Measurements from ENCODE around the gene HSPBAP1. TPM values are rescaled to one million over a fixed set of nuclear protein-coding genes. Genes with fewer than 3 reads are reported as not detected.
"Not testable (repeated sequence)": the region's sequence is repeated elsewhere in the genome, so short reads cannot be mapped to it uniquely, and the experiment has no call there.

The HSPBAP1 gene
- total and polyA plus RNA-seq, 5 donors, result 5.6 to 8.3 (median 5.8) TPM

GRCh38 chr3:122732682-122733525, 60.7 kb downstream of the HSPBAP1 start:
- ATAC-seq; H3K27ac ChIP-seq (ENCODE audit: low read length); H3K27me3 ChIP-seq (ENCODE audit: control insufficient read depth, insufficient read depth); H3K4me1 ChIP-seq (ENCODE audit: control insufficient read depth, insufficient read depth, low read length); H3K4me3 ChIP-seq (ENCODE audit: low read length); H3K9me3 ChIP-seq (ENCODE audit: control insufficient read depth, low read length); intact Hi-C loops (cut with DNase I): not testable (repeated sequence)
- DNase-seq, result peak in 1 of 3 donors; percentile 12
- 95% methylated on average over 22 of the region's 22 CpGs for whole genome bisulfite sequencing

- Histone ChIP-seq H3K27me3 (ENCODE audit: control insufficient read depth, insufficient read depth) (no peaks in the 10 kb centered on the region), H3K9me3 (ENCODE audit: control insufficient read depth, low read length) (no peaks in the 10 kb centered on the region), H3K4me3 (ENCODE audit: low read length) (no peak overlapping the region), H3K4me1 (ENCODE audit: control insufficient read depth, insufficient read depth, low read length) (no peaks in the 10 kb centered on the region), H3K27ac (ENCODE audit: low read length) (no peak overlapping the region)
- ATAC-seq (no peak), DNase-seq (no peak)
- WGBS, result 78% methylated on average over 4 of the region's 4 CpGs
- intact Hi-C loops (cut with DNase I), result no loop called here
Measured at GRCh38 chr3:122730240-122730639, 63.4 kb downstream of the HSPBAP1 start.

- Histone ChIP-seq H3K27ac (ENCODE audit: low read length) (no peak overlapping the region), H3K9me3 (ENCODE audit: control insufficient read depth, low read length) (no peaks in the 10 kb centered on the region), H3K4me1 (ENCODE audit: control insufficient read depth, insufficient read depth, low read length) (no peaks in the 10 kb centered on the region), H3K4me3 (ENCODE audit: low read length) (no peak overlapping the region), H3K27me3 (ENCODE audit: control insufficient read depth, insufficient read depth) (no peaks in the 10 kb centered on the region)
- ATAC-seq (peak in 1 of 2 donors; percentile 45), DNase-seq (no peak)
- WGBS, result 92% methylated on average over 8 of the region's 8 CpGs
- intact Hi-C loops (cut with DNase I), result no loop called here
Measured at GRCh38 chr3:122728756-122729514, 64.7 kb downstream of the HSPBAP1 start.

- H3K4me3 ChIP-seq (ENCODE audit: low read length), result no peak overlapping the region
- no peak overlapping the region for H3K27ac ChIP-seq (ENCODE audit: low read length)
- ATAC-seq, result no peak
- 96% methylated on average over 3 of the region's 3 CpGs for whole genome bisulfite sequencing
- H3K4me1 ChIP-seq (ENCODE audit: control insufficient read depth, insufficient read depth, low read length), result no peaks in the 10 kb centered on the region
- intact Hi-C loops (cut with DNase I), result no loop called here
- no peaks in the 10 kb centered on the region for H3K9me3 ChIP-seq (ENCODE audit: control insufficient read depth, low read length)
- DNase-seq, result no peak
- no peaks in the 10 kb centered on the region for H3K27me3 ChIP-seq (ENCODE audit: control insufficient read depth, insufficient read depth)
Measured at GRCh38 chr3:122728186-122728585, 65.4 kb downstream of the HSPBAP1 start.

GRCh38 chr3:122727766-122728165, 65.9 kb downstream of the HSPBAP1 start:
- DNase-seq (peak in 1 of 3 donors; percentile 25), ATAC-seq (no peak)
- Histone ChIP-seq H3K27ac (ENCODE audit: low read length) (no peak overlapping the region), H3K4me1 (ENCODE audit: control insufficient read depth, insufficient read depth, low read length) (no peaks in the 10 kb centered on the region), H3K9me3 (ENCODE audit: control insufficient read depth, low read length) (no peaks in the 10 kb centered on the region), H3K27me3 (ENCODE audit: control insufficient read depth, insufficient read depth) (no peaks in the 10 kb centered on the region), H3K4me3 (ENCODE audit: low read length) (no peak overlapping the region)
- 93% methylated on average over 9 of the region's 9 CpGs for WGBS
- intact Hi-C loops (cut with DNase I), result no loop called here

GRCh38 chr3:122727294-122727693, 66.3 kb downstream of the HSPBAP1 start:
- Histone ChIP-seq H3K27me3 (ENCODE audit: control insufficient read depth, insufficient read depth) (no peaks in the 10 kb centered on the region), H3K4me3 (ENCODE audit: low read length) (no peak overlapping the region), H3K9me3 (ENCODE audit: control insufficient read depth, low read length) (no peaks in the 10 kb centered on the region), H3K4me1 (ENCODE audit: control insufficient read depth, insufficient read depth, low read length) (no peaks in the 10 kb centered on the region), H3K27ac (ENCODE audit: low read length) (no peak overlapping the region)
- 94% methylated on average over 3 of the region's 3 CpGs for WGBS
- no peak for ATAC-seq
- intact Hi-C loops (cut with DNase I), result no loop called here
- DNase-seq, result no peak

GRCh38 chr3:122725106-122725505, 68.5 kb downstream of the HSPBAP1 start:
- H3K4me1 ChIP-seq (ENCODE audit: control insufficient read depth, insufficient read depth, low read length), result no peaks in the 10 kb centered on the region
- no peak overlapping the region for H3K27ac ChIP-seq (ENCODE audit: low read length)
- no peaks in the 10 kb centered on the region for H3K9me3 ChIP-seq (ENCODE audit: control insufficient read depth, low read length)
- H3K27me3 ChIP-seq (ENCODE audit: control insufficient read depth, insufficient read depth), result no peaks in the 10 kb centered on the region
- DNase-seq (peak in 1 of 3 donors; percentile 53), ATAC-seq (no peak)
- H3K4me3 ChIP-seq (ENCODE audit: low read length), result no peak overlapping the region
- intact Hi-C loops (cut with DNase I), result no loop called here
- WGBS, result 97% methylated on average over 20 of the region's 20 CpGs

- Histone ChIP-seq H3K27me3 (ENCODE audit: control insufficient read depth, insufficient read depth) (no peaks in the 10 kb centered on the region), H3K27ac (ENCODE audit: low read length) (no peak overlapping the region), H3K4me3 (ENCODE audit: low read length) (no peak overlapping the region), H3K4me1 (ENCODE audit: control insufficient read depth, insufficient read depth, low read length) (no peaks in the 10 kb centered on the region), H3K9me3 (ENCODE audit: control insufficient read depth, low read length) (no peaks in the 10 kb centered on the region)
- WGBS, result 59% methylated on average over 3 of the region's 3 CpGs
- peak in 1 of 2 donors; percentile 60 for ATAC-seq
- no peak for DNase-seq
- intact Hi-C loops (cut with DNase I), result no loop called here
Measured at GRCh38 chr3:122719273-122719921, 74.2 kb downstream of the HSPBAP1 start.

- DNase-seq (no peak), ATAC-seq (no peak)
- 91% methylated on average over 4 of the region's 4 CpGs for WGBS
- H3K9me3 ChIP-seq (ENCODE audit: control insufficient read depth, low read length), result no peaks in the 10 kb centered on the region
- no peak overlapping the region for H3K4me3 ChIP-seq (ENCODE audit: low read length)
- intact Hi-C loops (cut with DNase I), result no loop called here
- H3K27me3 ChIP-seq (ENCODE audit: control insufficient read depth, insufficient read depth), result no peaks in the 10 kb centered on the region
- no peak overlapping the region for H3K27ac ChIP-seq (ENCODE audit: low read length)
- H3K4me1 ChIP-seq (ENCODE audit: control insufficient read depth, insufficient read depth, low read length), result no peaks in the 10 kb centered on the region
Measured at GRCh38 chr3:122716667-122717066, 77.0 kb downstream of the HSPBAP1 start.

GRCh38 chr3:122714273-122714672, 79.4 kb downstream of the HSPBAP1 start:
- peak in 1 of 2 donors; percentile 37 for ATAC-seq
- 71% methylated on average over 3 of the region's 3 CpGs for WGBS
- no peaks in the 10 kb centered on the region for H3K9me3 ChIP-seq (ENCODE audit: control insufficient read depth, low read length)

More at GRCh38 chr3:122714273-122714672, 79.4 kb downstream of the HSPBAP1 start:
- no peak overlapping the region for H3K4me3 ChIP-seq (ENCODE audit: low read length)
- no peak for DNase-seq
- no peaks in the 10 kb centered on the region for H3K27me3 ChIP-seq (ENCODE audit: control insufficient read depth, insufficient read depth)
- H3K27ac ChIP-seq (ENCODE audit: low read length), result no peak overlapping the region
- no peaks in the 10 kb centered on the region for H3K4me1 ChIP-seq (ENCODE audit: control insufficient read depth, insufficient read depth, low read length)
- intact Hi-C loops (cut with DNase I), result no loop called here

Data from right cardiac atrium (tissue), 5 donors.